ENCODE results near the gene UST. TPM values are rescaled to one million over a fixed set of nuclear protein-coding genes. Genes with fewer than 3 reads are reported as not detected.
"Not testable (repeated sequence)": the region's sequence is repeated elsewhere in the genome, so short reads cannot be mapped to it uniquely, and the experiment has no call there.

UST gene
- total RNA-seq, 1 experiment from 2014 or later = 7.6 TPM

- Histone ChIP-seq H3K4me1 (replicated peaks) (no peaks in the 10 kb centered on the region), H3K4me3 (no peak overlapping the region), H3K36me3 (no peaks in the 10 kb centered on the region), H3K9me3 (replicated peaks) (no peaks in the 10 kb centered on the region), H3K27me3 (replicated peaks) (no peaks in the 10 kb centered on the region), H3K27ac (no peak overlapping the region)
- no peak for DNase-seq (ENCODE audit: low read depth in 1 of 2, low spot score in 2 of 2)
Measured at GRCh38 chr6:148830614-148831013, 83.8 kb downstream of the UST start.

GRCh38 chr6:148831064-148831463 is 84.2 kb downstream of the UST start:
- no peak overlapping the region for H3K27ac ChIP-seq
- no peaks in the 10 kb centered on the region for H3K36me3 ChIP-seq
- H3K4me3 ChIP-seq = no peak overlapping the region
- peaks cover 3% of the 10 kb centered on the region for H3K4me1 ChIP-seq (replicated peaks)
- no peak for DNase-seq (ENCODE audit: low read depth in 1 of 2, low spot score in 2 of 2)
- no peaks in the 10 kb centered on the region for H3K27me3 ChIP-seq (replicated peaks)
- H3K9me3 ChIP-seq (replicated peaks) = no peaks in the 10 kb centered on the region

- H3K4me3 ChIP-seq = no peak overlapping the region
- no peaks in the 10 kb centered on the region for H3K36me3 ChIP-seq
- H3K27ac ChIP-seq = no peak overlapping the region
- no peaks in the 10 kb centered on the region for H3K27me3 ChIP-seq (replicated peaks)
- DNase-seq (ENCODE audit: low read depth in 1 of 2, low spot score in 2 of 2) = no peak
- peaks cover 7% of the 10 kb centered on the region for H3K4me1 ChIP-seq (replicated peaks)
- H3K9me3 ChIP-seq (replicated peaks) = no peaks in the 10 kb centered on the region
Measured at GRCh38 chr6:148831531-148831930, 84.7 kb downstream of the UST start.

- no peaks in the 10 kb centered on the region for H3K27me3 ChIP-seq (replicated peaks)
- peaks cover 11% of the 10 kb centered on the region for H3K4me1 ChIP-seq (replicated peaks)
- H3K4me3 ChIP-seq = no peak overlapping the region
- H3K36me3 ChIP-seq = no peaks in the 10 kb centered on the region
- DNase-seq (ENCODE audit: low read depth in 1 of 2, low spot score in 2 of 2) = peak in 1 of 2 experiments; percentile 53
- H3K9me3 ChIP-seq (replicated peaks) = no peaks in the 10 kb centered on the region
- no peak overlapping the region for H3K27ac ChIP-seq
Measured at GRCh38 chr6:148835920-148836441, 89.2 kb downstream of the UST start.

GRCh38 chr6:148836751-148837150 is 89.9 kb downstream of the UST start:
- Histone ChIP-seq H3K36me3 (no peaks in the 10 kb centered on the region), H3K4me1 (replicated peaks) (peaks cover 11% of the 10 kb centered on the region), H3K27ac (no peak overlapping the region), H3K27me3 (replicated peaks) (no peaks in the 10 kb centered on the region), H3K9me3 (replicated peaks) (no peaks in the 10 kb centered on the region), H3K4me3 (no peak overlapping the region)
- no peak for DNase-seq (ENCODE audit: low read depth in 1 of 2, low spot score in 2 of 2)

GRCh38 chr6:148837941-148838340 is 91.1 kb downstream of the UST start:
- Histone ChIP-seq H3K4me1 (replicated peaks) (peaks cover 11% of the 10 kb centered on the region), H3K27ac (no peak overlapping the region), H3K36me3 (no peaks in the 10 kb centered on the region), H3K27me3 (replicated peaks) (no peaks in the 10 kb centered on the region), H3K4me3 (no peak overlapping the region), H3K9me3 (replicated peaks) (no peaks in the 10 kb centered on the region)
- DNase-seq (ENCODE audit: low read depth in 1 of 2, low spot score in 2 of 2) = no peak

GRCh38 chr6:148839044-148839443 is 92.2 kb downstream of the UST start:
- H3K36me3 ChIP-seq = no peaks in the 10 kb centered on the region

GRCh38 chr6:148840256-148840655 is 93.4 kb downstream of the UST start:
- H3K27ac ChIP-seq = no peak overlapping the region
- H3K36me3 ChIP-seq = no peaks in the 10 kb centered on the region
- H3K27me3 ChIP-seq (replicated peaks) = no peaks in the 10 kb centered on the region
- peaks cover 11% of the 10 kb centered on the region for H3K4me1 ChIP-seq (replicated peaks)
- no peak for DNase-seq (ENCODE audit: low read depth in 1 of 2, low spot score in 2 of 2)
- no peaks in the 10 kb centered on the region for H3K9me3 ChIP-seq (replicated peaks)
- H3K4me3 ChIP-seq = no peak overlapping the region

More at GRCh38 chr6:148839044-148839443, 92.2 kb downstream of the UST start:
- Histone ChIP-seq H3K27ac (no peak overlapping the region), H3K4me3 (no peak overlapping the region), H3K4me1 (replicated peaks) (peaks cover 11% of the 10 kb centered on the region), H3K27me3 (replicated peaks) (no peaks in the 10 kb centered on the region), H3K9me3 (replicated peaks) (no peaks in the 10 kb centered on the region)
- DNase-seq (ENCODE audit: low read depth in 1 of 2, low spot score in 2 of 2) = no peak

GRCh38 chr6:148842296-148843019 is 95.6 kb downstream of the UST start:
- Histone ChIP-seq H3K36me3 (no peaks in the 10 kb centered on the region), H3K27me3 (replicated peaks) (no peaks in the 10 kb centered on the region), H3K4me1 (replicated peaks) (no peaks in the 10 kb centered on the region), H3K9me3 (replicated peaks) (no peaks in the 10 kb centered on the region), H3K4me3 (no peak overlapping the region), H3K27ac (no peak overlapping the region)
- no peak for DNase-seq (ENCODE audit: low read depth in 1 of 2, low spot score in 2 of 2)

GRCh38 chr6:148845464-148845863 is 98.6 kb downstream of the UST start:
- no peak overlapping the region for H3K4me3 ChIP-seq
- H3K4me1 ChIP-seq (replicated peaks) = no peaks in the 10 kb centered on the region
- no peaks in the 10 kb centered on the region for H3K36me3 ChIP-seq
- H3K27ac ChIP-seq = no peak overlapping the region
- no peaks in the 10 kb centered on the region for H3K9me3 ChIP-seq (replicated peaks)
- no peaks in the 10 kb centered on the region for H3K27me3 ChIP-seq (replicated peaks)
- DNase-seq (ENCODE audit: low read depth in 1 of 2, low spot score in 2 of 2) = no peak

- no peak overlapping the region for H3K27ac ChIP-seq
- H3K36me3 ChIP-seq = no peaks in the 10 kb centered on the region
- no peaks in the 10 kb centered on the region for H3K4me1 ChIP-seq (replicated peaks)
- no peaks in the 10 kb centered on the region for H3K27me3 ChIP-seq (replicated peaks)
- no peak overlapping the region for H3K4me3 ChIP-seq
- no peak for DNase-seq (ENCODE audit: low read depth in 1 of 2, low spot score in 2 of 2)
- no peaks in the 10 kb centered on the region for H3K9me3 ChIP-seq (replicated peaks)
Measured at GRCh38 chr6:148846778-148847761, 100.2 kb downstream of the UST start.

- no peaks in the 10 kb centered on the region for H3K9me3 ChIP-seq (replicated peaks)
- no peak for DNase-seq (ENCODE audit: low read depth in 1 of 2, low spot score in 2 of 2)
- H3K4me1 ChIP-seq (replicated peaks) = no peaks in the 10 kb centered on the region
- H3K36me3 ChIP-seq = no peaks in the 10 kb centered on the region
- H3K27ac ChIP-seq = no peak overlapping the region
- H3K4me3 ChIP-seq = no peak overlapping the region
- no peaks in the 10 kb centered on the region for H3K27me3 ChIP-seq (replicated peaks)
Measured at GRCh38 chr6:148848915-148849314, 102.1 kb downstream of the UST start.

GRCh38 chr6:148849449-148849848 is 102.6 kb downstream of the UST start:
- H3K27me3 ChIP-seq (replicated peaks); H3K9me3 ChIP-seq (replicated peaks); H3K36me3 ChIP-seq; DNase-seq (ENCODE audit: low read depth in 1 of 2, low spot score in 2 of 2); H3K27ac ChIP-seq; H3K4me1 ChIP-seq (replicated peaks); H3K4me3 ChIP-seq: not testable (repeated sequence)

GRCh38 chr6:148850964-148851363 is 104.1 kb downstream of the UST start:
- no peaks in the 10 kb centered on the region for H3K36me3 ChIP-seq
- no peak overlapping the region for H3K4me3 ChIP-seq
- no peak for DNase-seq (ENCODE audit: low read depth in 1 of 2, low spot score in 2 of 2)
- H3K4me1 ChIP-seq (replicated peaks) = no peaks in the 10 kb centered on the region
- H3K27me3 ChIP-seq (replicated peaks) = no peaks in the 10 kb centered on the region; the same call in 1 of the 2 replicates
- H3K9me3 ChIP-seq (replicated peaks) = no peaks in the 10 kb centered on the region
- H3K27ac ChIP-seq = no peak overlapping the region

Measured in SJSA1 (cell line).